GM13977 (cell line): ENCODE results near the gene CCDC74B.
"Not testable (repeated sequence)": the region's sequence is repeated elsewhere in the genome, so short reads cannot be mapped to it uniquely, and the experiment has no call there.

Source experiments
- DNase-seq: peaks from one replicate; pipeline ENCODE4 v3.0.0; 2012; ENCODE audit warnings: low spot score
- in situ Hi-C: fragments of 300-500 bp; cut with MboI; formaldehyde crosslinking; loops from one replicate; pipeline ENCODE4 v1.12.0; 2022; ENCODE audit warnings: low sequenced_read_pairs, low pct_unique_long_range_greater_than_20kb, mixed read lengths, inconsistent platforms; ENCODE audit not compliant: unreplicated experiment
- TF ChIP-seq, protein P1 (sequence below): IDR thresholded peaks from 2 replicates; pipeline ENCODE4 v1.5.1; 2012; ENCODE audit warnings: mild to moderate bottlenecking, control low read depth; ENCODE audit not compliant: insufficient read depth; ENCODE audit errors: extremely low read depth, missing control alignments

The CCDC74B gene

DNA sequence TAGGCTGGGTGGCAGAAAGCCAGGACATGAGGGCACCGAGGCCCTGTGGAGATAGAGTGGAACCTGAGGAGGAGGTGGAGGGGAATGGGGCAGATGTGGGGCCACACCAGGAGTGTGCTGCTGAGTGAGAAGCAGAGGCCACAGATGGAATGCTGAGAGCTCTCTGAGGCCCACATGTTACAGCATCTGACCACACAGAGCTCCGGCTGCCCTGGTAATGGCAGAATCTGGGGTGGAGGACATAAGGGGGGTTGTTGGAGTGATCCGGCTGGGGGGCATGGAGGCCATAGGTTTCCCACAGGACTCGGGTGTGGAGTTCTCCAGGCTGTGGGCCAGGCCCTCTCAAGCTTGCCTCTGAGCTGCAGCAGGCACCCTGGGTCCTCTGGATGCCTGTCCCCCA lies 41.0 kb upstream of the CCDC74B start:
- DNase-seq: no peak
- TF ChIP-seq, protein P1, sequence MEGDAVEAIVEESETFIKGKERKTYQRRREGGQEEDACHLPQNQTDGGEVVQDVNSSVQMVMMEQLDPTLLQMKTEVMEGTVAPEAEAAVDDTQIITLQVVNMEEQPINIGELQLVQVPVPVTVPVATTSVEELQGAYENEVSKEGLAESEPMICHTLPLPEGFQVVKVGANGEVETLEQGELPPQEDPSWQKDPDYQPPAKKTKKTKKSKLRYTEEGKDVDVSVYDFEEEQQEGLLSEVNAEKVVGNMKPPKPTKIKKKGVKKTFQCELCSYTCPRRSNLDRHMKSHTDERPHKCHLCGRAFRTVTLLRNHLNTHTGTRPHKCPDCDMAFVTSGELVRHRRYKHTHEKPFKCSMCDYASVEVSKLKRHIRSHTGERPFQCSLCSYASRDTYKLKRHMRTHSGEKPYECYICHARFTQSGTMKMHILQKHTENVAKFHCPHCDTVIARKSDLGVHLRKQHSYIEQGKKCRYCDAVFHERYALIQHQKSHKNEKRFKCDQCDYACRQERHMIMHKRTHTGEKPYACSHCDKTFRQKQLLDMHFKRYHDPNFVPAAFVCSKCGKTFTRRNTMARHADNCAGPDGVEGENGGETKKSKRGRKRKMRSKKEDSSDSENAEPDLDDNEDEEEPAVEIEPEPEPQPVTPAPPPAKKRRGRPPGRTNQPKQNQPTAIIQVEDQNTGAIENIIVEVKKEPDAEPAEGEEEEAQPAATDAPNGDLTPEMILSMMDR: no peak
- in situ Hi-C loops: loop anchor here (5.0 kb wide), 1 partner anchor 1301 kb away; no protein-coding TSS in a partner anchor

DNA sequence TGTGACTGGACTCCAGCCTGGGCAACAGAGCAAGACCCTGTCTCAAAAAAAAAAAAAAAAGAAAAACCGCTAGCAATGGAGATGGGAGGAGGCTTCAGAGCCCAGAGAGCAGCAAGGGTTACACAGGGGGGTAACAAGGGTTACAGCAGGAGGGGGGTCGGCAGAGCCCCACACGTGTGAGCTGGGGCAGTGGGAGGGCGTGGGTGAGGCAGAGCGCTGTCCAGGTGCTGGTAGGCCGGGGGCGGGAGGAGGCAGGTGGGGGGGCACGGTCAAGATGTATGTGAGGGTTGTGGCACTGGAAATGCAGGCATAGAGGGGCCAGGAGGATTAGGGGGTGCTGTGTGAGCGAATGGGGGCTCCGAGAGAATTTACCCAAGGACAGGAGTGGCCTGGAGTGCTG lies 40.5 kb upstream of the CCDC74B start:
- in situ Hi-C loops: loop anchor here (5.0 kb wide), 1 partner anchor 1302 kb away; no protein-coding TSS in a partner anchor
- TF ChIP-seq, protein P1: no peak

DNA sequence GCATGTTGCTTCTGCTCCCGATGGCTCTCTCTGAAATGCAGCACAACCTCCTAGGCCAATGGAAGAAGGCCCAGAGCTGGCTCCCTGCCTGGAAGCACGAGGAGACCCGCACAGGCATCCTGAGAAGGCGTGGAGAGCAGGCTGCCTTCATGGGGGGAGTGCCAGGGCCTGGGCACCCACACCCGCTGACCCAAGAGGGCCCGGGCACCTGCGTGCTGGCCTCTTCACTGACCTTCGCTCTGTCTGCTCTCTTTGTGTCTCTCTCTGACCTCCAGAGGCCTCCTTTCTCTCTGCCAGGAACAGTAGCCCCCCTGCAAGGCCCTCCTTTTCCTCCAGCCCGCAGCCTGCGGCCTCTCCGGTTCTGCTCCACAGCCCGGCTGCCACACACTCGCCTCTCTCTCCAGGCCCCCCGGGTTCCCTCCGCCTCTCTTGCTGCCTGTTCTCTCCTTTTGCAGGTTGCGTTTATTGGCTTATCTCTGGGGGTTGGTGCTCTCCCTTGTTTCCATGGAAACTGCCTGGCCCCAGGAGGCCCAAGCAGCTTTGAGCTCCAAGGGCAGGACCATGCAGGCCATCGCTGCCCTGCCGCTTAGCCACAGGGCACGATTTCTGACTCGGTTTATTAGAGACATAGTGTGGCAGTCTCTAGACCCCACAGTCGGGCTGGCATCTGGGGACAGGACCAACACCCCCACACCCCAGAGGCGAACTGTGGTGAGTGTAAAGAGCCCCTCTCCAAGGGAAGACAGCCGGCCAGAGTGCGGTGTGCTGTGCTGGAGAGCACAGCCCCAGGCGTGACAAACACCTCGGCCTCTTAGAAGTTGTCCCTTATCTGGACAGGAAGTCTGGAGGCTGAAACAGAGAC lies 38.8 kb upstream of the CCDC74B start:
- in situ Hi-C loops: no loop called here
- TF ChIP-seq, protein P1: no peak
- DNase-seq: no peak

More for the DNA sequence above, 40.5 kb upstream of the CCDC74B start:
- no peak for DNase-seq

DNA sequence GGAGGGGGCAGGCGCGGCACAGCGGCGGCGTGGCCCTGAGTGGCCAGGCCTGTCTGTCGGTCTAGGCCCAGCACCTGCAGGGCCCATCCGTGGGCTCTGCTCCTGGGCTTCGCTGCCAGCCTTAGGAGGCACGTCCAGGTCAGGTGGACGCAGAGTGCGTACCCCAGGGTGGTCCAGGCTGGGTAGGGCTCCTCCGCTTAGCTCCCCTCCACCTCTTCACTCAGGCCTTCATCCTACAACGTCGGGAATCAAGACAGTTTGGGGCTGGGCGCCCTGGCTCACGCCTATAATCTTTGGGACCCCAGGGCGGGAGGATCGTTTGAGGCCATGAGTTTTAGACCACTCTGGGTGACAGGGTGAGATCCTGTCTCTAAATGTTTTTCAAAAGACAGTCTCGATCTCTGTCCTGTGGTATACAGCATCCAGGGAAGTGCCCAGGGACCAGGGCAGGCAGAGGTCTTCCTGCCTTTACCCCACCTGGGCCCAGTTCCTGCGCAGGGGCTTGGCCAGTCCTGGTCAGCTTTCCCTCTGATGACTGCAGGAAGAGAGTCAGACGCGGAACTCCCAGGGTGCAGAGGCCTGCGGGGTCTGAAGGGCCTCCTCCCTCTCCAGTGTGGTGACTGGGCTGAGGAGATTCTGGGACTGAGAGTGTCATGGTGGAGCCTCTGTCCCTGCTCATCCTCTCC lies 38.1 kb upstream of the CCDC74B start:
- in situ Hi-C loops, DNase-seq: not testable (repeated sequence)

DNA sequence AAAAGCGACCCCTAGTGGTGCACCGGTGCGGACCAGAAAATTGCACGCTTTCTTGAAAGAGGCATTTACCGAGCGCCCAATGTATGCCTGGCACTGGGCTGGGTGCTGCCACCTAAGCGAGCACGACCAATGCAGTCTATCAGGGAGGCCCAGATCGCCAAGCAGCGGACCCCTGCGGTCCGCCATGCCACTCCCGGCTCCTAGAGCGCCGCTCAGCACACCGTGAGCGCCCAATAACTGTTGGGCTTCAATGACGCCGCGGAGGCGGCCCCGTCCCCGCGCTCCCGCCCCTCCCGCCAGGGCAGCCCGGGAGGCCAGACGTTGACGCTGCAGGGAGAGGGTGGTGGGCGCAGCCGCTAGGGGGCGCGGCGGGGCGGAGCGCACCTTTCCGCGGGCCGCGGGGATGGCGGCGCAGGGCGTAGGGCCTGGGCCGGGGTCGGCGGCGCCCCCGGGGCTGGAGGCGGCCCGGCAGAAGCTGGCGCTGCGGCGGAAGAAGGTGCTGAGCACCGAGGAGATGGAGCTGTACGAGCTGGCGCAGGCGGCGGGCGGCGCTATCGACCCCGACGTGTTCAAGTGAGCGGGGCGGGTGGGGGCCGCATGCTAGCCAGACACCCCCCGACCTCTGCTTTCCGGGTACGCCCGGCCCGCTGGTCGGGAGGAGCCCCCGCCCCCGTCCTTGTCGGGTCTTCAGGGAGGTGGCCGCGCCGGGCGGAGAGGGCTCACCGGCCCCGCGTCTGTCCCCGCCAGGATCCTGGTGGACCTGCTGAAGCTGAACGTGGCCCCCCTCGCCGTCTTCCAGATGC lies 37.2 kb upstream of the CCDC74B start, which contains the start of gene MZT2B:
MZT2B (plus strand) TSS at position 383 of the 803 bp plus-strand sequence; CDS start at position 404, 21 bp downstream.
- in situ Hi-C loops: not testable (repeated sequence)
- peak; percentile 95 for DNase-seq
- TF ChIP-seq, protein P1: peak; percentile 92

DNA sequence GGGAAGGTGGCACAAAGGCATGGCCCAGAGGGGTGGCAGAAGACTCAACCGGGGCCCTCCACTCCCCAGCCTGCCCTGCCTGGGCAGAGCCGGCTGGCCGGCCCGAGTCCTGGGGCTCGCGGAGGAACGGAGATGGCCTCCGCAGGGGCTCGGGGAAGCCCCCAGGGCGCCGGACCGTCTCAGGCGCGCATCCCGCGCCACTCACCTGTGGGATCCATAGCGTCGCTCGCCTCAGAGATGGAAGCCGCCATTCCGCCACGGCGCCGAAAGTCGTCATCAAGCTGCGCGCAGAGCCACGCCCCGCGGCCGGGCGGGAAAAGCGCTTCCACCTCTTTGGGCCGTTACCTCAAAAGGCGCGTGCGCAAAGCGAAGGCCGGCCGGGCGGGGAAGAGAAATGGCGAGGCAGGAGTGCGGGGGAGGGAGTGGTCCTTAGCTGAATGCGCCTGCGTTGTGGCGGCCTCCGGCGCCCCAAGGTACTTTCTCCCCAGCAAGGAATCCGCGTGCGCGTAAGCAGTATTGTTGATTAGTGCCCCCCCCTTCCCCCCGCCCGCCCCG lies 36.5 kb upstream of the CCDC74B start, which contains the start of gene SMPD4:
SMPD4 (minus strand) TSS at position 278 of the 555 bp plus-strand sequence. CDS start 5,010 bp downstream, outside the sequence.
- in situ Hi-C loops: no loop called here
- TF ChIP-seq, protein P1: no peak
- peak; percentile 93 for DNase-seq

DNA sequence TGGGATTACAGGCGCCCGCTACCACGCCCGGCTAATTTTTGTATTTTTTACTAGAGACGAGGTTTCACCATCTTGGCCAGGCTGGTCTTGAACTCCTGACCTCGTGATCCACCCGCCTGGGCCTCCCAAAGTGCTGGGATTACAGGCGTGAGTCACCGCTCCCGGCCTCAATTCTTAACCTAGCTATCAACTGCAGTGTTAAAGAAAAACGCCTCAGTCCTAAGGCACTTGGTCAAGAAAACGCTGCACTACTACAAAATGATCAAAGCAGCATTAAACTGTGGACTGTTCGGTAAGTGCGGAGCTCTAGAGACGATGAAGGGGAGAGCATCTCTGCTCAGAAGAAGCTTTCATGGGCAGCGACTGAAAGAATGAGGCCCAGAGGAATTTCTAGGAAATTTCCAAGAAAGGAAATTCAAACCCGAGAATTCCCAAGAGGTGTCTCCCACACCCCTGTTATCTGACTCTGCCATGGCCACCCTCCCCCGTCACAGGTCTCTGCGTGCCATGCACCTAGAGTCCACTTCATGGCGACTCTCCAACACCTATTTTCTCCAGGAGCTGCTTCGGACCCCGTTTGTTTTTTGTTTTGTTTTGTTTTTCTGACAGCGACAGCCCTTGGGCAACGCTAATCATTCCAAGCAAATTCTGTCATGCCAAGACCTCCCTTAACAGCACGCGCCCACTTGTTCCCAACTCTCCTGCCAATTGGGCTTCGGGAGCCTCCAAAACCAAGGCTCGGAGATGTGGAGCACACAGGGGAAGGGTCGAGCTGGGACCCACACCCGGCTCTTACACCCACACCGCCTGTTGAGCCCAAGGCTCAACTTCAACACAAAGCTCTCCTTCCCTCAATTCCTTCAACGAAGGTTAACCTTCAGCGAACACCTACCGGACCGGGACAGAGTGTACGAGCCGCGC lies 35.8 kb upstream of the CCDC74B start:
- DNase-seq, in situ Hi-C loops: not testable (repeated sequence)

DNA sequence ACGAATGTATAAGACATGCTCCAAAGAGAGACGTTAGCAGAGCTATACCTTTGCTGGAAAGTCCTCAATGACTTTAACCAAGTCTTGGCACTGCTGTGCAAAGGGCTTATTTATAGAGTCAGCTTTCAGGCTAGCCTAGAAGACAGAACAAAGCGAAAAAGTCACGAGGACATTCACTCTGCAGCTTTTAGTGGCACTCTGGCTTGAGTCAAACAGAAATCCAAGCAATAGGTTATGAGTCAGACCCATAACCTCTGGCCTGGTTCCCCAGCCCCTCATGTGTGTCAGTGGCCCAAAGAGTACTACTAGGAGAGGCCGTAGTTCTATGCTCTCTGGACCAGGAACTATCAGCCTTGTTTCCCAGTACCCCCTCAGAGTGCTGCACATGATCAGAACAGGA lies 30.0 kb upstream of the CCDC74B start:
- not testable (repeated sequence) for DNase-seq
- in situ Hi-C loops: loop anchor here (25.0 kb wide), 1 partner anchor 137 kb away; no protein-coding TSS in a partner anchor
